HG03175 (cell line): ENCODE results near the gene RPH3AL.
"Not testable (repeated sequence)": the region's sequence is repeated elsewhere in the genome, so short reads cannot be mapped to it uniquely, and the experiment has no call there.

ENCODE experiments used
- ATAC-seq: cut with Tn5 transposase; IDR thresholded peaks from one replicate; pipeline ENCODE4 v1.9.1; 2021; ENCODE audit warnings: mild to moderate bottlenecking, moderate library complexity; ENCODE audit not compliant: unreplicated experiment

The RPH3AL gene

DNA sequence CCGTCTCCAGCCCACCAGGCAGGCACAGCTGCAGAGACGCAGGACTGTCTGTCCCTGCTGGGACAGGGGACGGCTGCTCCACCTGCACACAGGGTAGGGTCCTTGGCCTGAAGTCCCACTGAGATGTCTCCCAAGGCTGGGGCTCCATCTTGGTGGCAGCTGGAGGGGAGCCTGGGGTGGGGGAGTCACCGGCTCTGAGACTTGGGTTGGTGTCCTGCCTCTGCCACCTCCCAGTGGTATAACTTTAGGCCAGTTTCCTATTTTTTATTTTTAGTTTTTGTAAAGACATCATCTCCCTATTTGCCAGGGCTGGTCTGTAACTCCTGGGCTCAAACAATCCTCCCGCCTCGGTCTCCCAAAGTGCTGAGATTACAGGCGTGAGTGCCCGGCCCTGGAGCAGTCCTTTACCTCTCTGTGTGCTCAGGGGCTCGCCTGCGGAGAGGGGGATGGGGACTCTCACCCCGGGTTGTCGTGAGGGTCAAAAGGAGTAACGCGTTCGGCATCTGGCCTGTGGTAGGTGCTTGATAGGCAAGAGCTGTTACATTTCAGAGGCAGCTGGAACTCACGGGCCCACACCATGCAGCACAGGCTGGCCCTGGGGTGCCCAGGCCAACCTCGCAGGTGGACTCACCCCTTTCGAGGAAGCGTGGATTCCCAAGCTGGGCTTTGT is 124.5 kb downstream of the RPH3AL start:
- ATAC-seq = no peak

DNA sequence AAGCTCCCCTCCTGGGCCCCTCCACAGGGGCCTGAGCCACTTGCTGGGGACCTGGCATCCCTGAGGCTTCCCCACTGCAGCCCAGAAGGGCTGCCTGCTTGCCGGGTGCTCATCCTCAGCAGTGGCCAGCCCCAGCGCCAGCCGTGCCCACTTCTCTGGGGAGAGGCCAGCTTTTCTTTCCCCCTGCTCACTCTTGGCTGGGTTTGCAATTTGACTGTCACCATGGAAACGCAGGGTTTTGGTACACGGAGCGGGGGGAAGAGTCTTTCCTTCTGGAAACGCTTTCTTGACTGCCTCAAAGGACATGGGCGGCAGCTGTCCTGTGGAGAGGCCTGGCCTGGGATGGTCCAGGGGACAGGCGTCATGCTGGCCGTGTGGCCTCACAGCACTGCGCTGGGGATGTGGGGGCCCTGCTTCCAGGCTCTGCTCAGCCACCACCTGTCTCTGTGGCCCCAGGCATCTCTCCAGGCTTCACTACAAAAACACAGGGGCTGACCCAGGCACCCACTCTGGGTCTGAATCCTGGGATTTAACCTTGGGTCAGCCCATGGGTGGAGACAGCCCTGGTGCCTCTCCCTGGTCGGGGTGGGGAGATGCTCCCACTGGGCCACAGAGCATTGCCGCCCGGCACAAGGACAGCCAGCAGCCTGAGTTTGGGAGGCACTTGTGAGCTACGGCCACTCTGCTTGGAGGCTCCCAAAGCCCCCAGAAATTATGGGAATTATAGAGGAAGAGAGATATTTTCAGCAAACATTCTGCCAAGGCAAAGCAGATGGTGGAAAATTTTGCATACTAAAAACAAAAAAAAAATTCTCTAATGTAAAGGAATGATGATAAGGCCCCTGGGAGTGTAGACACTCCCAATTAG is 125.3 kb downstream of the RPH3AL start:
- ATAC-seq = no peak

- no peak for ATAC-seq
These were observed 126.2 kb downstream of the RPH3AL start for GRCh38 chr17:226108-227077.

- ATAC-seq = no peak
These were observed 127.1 kb downstream of the RPH3AL start for GRCh38 chr17:225551-225950.

- ATAC-seq = not testable (repeated sequence)
These were observed 128.0 kb downstream of the RPH3AL start for GRCh38 chr17:224576-224975.

- no peak for ATAC-seq
These were observed 128.7 kb downstream of the RPH3AL start for GRCh38 chr17:223723-224471.

DNA sequence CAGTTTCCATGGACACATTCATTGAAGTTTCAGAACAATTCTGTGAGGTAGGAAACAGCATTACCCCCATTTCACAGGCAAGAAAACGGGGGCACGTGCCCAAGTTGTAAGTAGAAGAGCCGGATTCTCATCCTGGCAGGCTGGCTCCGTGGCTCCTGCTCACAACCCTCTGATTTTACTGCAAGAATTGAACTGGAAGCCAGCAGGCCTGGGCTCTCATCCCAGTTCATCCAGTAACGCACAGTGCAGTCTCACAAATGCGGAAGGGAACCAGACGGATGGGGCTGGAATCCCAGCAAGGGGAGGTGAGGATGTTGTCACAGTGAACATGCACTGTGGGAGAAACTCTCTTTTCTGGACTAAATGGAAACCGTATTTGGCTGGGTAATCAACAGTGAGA is 130.4 kb downstream of the RPH3AL start:
- no peak for ATAC-seq

DNA sequence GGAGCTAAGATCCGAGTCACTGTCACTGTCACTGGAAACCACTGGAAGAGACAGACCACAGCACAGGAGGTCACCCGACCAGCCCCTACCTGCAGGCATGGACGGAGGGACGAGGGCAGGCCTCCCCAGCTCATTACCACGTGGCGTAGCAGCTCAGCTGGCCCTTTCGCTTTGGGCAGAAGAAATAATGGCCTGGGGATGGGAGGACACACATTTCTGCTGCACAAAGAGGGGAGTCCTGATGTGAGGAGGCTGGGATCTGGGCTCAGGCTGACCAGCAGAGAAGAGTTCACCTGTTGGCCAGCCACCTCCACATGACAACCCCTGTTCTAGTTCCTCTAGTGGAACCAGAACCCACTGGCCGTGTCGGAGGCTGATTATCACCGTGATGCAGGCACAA is 132.9 kb downstream of the RPH3AL start:
- no peak for ATAC-seq

DNA sequence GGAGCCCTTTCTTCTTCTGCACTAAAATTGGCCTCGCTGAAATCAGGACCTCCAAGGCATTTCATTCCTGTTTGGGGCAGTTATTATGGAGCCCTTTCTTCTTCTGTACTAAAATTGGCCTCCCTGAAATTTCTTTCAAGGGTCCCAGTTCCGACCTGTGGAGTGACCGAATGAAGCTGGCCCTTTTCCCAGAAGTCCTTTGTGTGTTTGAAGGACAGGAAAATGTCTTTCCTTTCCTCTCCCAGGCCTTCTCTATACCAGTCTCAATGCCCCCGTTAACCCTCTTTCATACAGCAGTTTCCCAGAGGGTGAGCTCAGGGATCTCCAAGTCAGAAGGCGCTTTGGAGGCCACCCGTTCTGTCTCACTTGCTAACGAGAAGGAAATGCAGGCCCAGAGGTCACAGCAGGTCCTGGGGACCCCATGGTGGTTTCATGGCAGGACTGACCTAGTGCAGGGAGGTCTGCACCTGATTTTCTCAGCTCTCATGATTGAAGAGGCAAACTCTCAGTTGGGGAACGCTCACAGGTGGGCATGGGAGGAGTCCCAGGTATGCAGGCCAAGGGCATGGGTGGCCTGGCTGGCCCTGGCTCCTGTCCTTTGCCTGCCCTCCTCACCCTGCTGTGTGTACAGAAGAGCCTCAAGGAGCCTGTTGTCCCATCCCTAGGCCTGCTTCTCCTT is 134.0 kb downstream of the RPH3AL start:
- ATAC-seq = no peak

DNA sequence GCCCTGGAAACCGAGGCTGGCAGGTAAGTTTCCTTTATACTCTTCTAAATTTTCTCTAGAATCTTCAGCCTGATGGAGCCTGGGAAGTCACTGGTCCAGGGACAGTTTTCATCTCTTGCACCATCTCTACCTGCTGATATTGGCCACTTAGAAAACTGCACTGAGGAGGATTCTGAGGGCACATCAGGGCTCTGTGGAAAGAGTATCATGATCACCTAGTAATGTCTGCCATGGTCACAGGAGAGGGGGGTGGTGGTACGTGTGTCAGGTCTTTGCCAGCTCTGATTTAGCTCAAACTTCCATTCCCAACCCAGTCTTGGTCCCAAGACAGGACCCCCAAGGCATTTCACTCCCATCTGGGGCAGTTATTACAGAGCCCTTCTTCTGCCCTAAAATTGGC is 136.0 kb downstream of the RPH3AL start:
- ATAC-seq = no peak

DNA sequence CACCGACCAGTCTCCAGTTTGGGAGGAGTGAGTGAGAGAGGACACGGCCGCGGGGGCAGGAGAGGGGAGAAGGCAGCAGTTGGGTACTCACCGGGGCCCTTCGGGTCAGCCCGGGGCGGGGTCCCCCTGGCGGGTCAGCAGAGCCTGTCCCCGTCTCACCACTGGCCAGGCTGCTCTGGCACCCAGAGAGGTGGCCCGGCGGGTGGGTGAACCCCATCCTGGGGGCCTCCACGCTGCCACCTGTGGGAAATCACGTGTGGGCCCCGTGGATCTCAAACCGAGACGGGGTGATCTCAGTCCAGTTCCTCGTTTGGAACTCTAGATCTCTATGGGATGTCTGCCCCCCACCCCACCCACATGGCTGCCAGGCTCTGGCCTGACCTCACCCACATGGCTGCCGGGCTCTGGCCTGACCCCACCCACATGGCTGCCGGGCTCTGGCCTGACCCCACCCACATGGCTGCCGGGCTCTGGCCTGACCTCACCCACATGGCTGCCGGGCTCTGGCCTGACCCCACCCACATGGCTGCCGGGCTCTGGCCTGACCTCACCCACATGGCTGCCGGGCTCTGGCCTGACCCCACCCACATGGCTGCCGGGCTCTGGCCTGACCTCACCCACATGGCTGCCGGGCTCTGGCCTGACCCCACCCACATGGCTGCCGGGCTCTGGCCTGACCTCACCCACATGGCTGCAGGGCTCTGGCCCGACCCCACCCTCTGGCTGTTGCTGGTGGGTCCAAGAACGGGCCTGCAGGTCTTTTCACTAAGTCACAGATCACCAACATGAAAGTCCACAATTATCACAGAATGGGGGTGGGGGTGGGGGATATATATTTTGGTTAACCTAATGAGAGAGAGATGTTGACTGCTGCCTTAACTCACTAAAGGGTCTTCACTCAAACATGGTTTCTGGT is 136.8 kb downstream of the RPH3AL start:
- not testable (repeated sequence) for ATAC-seq

GRCh38 chr17:214881-215331 is 137.7 kb downstream of the RPH3AL start:
- ATAC-seq = no peak

DNA sequence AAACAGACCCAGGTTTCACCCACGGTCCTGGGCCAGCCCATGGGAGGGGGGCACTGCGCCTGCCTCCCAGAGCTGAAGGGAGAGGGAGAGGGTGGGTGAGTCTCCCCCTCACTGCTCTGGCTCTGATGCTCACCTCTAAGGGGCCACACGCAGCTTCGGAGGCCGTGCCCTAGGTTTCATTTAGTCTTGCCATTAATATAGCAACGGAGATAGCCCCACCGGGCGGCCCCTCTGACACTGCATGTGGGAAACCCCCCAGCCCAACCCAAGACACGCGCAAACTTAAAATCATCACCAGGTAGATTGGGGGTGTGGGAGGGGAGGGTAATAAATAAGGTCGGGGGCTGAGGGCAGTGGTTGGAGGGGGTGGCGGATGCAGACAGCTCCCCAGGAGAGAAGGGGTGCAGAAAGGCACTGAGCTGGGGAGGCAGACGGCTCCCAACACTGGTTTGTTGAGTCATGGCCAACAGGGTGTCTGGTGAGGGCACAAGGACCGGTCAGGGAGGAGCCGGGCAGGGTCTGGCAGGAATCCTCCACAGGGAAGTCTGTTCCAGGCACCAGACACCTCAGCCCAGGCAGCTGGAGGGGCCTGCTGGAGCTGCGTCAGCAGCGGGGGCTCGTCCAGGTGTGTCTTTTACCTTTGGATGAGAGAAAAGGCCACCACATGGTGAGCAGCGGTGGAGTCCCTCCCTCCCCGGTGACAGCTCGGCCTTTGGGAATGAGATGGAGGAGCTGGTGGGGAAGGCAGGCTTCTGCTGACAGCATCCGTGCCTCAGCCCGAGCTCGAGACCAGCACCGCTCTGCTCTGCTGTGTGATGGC is 139.1 kb downstream of the RPH3AL start:
- no peak for ATAC-seq

DNA sequence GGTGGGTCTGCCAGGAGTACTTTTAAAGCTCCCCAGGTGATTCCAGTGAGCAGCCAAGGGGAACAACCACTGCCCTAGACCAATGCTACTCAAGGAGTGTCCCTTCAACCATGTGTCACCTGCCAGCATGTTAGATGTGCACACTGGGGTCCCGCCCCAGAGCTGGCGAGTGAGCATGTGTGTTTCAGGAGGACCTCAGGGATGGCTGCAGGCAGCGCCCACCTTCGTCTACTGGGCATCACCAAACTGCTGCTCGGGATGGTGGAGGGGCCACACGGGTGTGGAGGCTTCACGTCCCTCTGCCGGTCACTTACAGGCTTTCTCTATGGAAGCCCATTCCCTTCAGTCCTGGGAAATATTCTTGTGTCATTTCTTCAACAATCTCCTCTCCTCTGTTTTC is 142.2 kb downstream of the RPH3AL start:
- no peak for ATAC-seq

- no peak for ATAC-seq
These were observed 144.2 kb downstream of the RPH3AL start for GRCh38 chr17:208429-208828.

GRCh38 chr17:207775-208174 is 144.8 kb downstream of the RPH3AL start:
- ATAC-seq = no peak

DNA sequence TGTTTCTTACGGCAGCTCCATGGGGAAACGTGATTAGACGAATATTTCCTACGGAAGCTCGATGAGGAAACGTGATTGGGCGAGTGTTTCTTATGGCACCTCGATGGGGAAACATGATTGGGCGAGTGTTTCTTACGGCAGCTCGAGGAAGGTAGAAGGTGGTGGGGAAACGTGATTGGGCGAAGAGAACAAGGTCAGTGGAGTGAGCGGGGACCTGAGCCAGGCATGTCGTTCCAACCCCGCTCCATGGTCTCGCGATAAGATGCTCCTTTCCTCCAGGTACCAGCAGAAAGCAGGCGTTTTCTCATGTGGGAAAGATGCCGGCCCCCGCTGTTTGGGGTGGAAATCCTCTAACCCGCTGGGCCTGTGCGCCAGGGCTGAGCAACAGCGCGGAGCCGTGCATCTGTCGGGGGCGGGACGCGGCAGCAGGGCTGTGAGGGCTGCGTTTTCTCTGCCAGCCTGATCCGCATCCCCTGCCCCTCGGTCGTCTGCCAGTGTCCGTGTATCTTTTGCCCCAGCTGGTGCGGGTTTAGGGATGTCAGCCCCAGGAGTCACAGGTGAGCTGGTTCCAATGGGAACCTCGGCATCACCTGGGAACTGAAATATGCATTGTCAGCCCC is 145.6 kb downstream of the RPH3AL start:
- no peak for ATAC-seq
